SU-DHL-6 (cell line): ENCODE results near the gene TMEM115.

ENCODE experiments used
- EZH2phosphoT487 ChIP-seq: fragments of 200-600 bp; sonication (generic), shearing (Covaris generic); conservative IDR thresholded peaks from 2 replicates; pipeline ENCODE4 v1.6.1; 2018; ENCODE audit warnings: mild to moderate bottlenecking, antibody characterized with exemption, low read length, moderate library complexity, mixed read lengths
- TF ChIP-seq, protein P1 (sequence below): fragments of 200-600 bp; sonication (generic); IDR thresholded peaks from one replicate; pipeline ENCODE4 v1.5.1; 2017; ENCODE audit warnings: antibody characterized with exemption, mild to moderate bottlenecking, low read length, moderate library complexity; ENCODE audit not compliant: insufficient read depth, poor library complexity, severe bottlenecking

DNA sequence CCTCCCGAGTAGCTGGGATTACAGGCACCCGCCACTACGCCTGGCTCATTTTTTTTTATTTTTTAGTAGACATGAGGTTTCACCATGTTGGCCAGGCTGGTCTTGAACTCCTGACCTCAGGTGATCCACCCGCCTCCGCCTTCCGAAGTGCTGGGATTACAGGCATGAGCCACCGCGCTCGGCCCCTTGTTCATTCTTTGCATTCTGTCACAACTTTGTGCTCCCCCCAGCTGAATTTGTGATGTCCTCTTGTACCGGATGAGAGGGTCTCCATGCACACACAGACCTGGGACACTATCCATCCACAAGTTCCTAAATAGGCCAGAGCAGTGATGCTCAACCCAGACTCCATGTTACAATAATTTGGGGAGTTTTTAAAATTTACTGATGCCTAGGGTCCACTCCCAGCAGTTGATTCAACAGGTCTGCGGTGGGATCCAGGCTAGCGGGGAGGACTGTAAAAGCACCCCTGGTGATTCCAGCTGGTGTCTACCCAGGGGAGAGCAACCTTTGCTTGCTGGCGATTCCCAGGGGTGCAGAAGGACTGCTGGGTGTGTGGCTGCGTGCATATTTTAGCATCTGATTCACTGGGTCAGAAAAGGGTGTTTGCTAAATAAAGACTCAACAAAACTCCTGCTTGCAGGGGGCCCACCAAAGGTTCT lies 19.7 kb downstream of the TMEM115 start:
- TF ChIP-seq, protein P1, sequence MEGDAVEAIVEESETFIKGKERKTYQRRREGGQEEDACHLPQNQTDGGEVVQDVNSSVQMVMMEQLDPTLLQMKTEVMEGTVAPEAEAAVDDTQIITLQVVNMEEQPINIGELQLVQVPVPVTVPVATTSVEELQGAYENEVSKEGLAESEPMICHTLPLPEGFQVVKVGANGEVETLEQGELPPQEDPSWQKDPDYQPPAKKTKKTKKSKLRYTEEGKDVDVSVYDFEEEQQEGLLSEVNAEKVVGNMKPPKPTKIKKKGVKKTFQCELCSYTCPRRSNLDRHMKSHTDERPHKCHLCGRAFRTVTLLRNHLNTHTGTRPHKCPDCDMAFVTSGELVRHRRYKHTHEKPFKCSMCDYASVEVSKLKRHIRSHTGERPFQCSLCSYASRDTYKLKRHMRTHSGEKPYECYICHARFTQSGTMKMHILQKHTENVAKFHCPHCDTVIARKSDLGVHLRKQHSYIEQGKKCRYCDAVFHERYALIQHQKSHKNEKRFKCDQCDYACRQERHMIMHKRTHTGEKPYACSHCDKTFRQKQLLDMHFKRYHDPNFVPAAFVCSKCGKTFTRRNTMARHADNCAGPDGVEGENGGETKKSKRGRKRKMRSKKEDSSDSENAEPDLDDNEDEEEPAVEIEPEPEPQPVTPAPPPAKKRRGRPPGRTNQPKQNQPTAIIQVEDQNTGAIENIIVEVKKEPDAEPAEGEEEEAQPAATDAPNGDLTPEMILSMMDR: no peak
- no peak for TF ChIP-seq EZH2phosphoT487
